Fibroblast of skin of abdomen (primary cell): Measurements from ENCODE around the gene CFAP77.

Experiments used
- DNase-seq: peaks from one replicate; pipeline ENCODE4 v3.0.0-alpha.2; 2013

CFAP77 gene

GRCh38 chr9:132606066-132606465, 196.1 kb downstream of the CFAP77 start:
- no peak for DNase-seq

DNA sequence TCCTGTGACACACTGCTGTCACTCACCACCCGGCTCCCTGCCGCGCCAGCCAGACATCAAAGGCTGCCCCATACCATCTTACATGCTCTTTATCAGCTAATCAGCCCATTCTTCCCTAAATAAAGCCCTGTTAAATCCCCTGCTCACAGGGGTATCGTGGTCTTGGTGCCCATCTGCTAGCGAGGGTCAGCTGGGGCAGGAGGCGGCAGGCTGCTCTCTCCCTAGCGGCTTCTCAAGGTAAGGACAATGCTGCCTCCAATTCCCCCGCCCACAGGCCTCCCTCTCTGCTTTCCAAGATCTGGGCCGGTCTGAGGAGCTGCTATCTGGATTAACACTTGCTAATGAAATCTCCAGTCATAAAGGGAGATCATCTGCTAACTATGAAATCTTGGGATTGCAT, 199.2 kb downstream of the CFAP77 start:
- DNase-seq: no peak

DNA sequence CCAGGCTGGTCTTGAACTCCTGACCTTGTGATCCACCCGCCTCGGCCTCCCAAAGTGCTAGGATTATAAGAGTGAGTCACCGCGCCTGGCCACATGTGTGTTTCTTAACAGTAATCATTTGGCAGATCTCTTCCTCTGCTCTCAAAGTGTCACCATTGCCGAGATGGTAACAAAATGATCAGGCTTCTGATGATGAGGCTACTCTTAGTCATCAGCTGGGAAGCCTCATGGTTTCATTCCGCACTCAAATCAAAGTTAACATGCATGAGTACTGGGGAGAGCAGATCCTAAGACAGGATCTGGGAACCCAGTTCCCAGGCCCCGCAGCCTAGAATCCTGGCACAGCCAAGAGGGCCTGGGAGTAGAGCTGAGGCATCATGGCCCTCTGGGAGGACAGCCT, 199.8 kb downstream of the CFAP77 start:
- DNase-seq: peak; percentile 89

DNA sequence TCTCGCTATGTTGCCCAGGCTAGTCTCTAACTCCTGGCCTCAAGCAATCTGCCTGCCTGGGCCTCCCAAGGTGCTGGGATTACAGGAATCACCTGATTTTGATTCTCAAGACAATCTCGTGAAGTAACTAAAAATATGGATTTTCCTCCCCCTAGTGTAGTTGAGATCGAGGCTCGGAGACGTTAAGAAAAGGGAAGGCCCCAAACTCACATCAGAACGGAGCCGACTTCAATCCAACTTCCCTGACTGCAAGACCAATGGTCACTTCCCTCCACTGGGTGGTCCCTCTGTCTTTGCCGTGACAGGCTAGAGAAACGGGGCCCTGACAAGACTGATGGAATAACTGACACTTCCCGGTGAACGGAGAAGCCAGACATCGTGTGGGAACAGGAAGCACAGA, 200.7 kb downstream of the CFAP77 start:
- DNase-seq: no peak

- no peak for DNase-seq
Observed at GRCh38 chr9:132614324-132614723, 204.3 kb downstream of the CFAP77 start.

GRCh38 chr9:132615774-132616173, 205.8 kb downstream of the CFAP77 start:
- no peak for DNase-seq

DNA sequence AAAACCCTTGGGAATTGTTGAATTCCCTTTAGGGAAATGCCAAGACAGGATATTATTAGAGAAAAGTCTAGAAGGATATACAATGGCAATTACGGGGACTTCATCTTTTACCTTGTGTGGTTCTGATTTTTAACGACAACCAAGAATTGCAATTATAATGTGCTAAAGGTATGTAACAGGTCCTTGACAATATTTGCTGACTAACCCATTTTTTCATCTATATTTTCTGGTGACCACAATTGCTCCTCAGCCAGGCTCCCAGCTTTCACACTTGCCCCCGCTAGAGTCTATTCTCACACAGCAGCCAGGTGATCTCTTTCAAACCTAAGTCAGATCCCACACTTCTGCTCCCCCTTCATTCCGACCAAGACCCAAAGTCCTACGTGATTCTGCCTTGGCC, 206.7 kb downstream of the CFAP77 start:
- no peak for DNase-seq

DNA sequence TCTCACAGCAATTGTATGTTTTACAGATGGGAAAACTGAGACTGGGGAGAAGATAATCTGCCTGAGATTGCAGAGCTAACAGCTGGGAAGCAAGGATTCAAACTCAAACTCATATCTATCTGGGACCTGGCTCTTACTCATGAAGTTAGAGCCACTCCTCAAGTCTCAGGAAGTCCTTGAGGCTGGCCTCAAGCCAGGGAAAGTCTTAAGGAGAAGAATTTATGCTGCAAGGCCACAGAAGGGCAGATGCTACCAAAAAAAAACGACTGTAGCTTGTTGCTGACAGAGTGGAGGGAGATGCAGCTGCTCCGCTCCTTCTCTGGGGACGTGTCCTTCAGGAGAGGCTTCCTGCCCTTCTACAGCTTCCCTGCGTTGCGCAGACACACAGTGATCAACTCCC, 212.1 kb downstream of the CFAP77 start:
- DNase-seq: peak; percentile 54
